Measurements from ENCODE around the gene ZFAND3. TPM values are rescaled to one million over a fixed set of nuclear protein-coding genes. Genes with fewer than 3 reads are reported as not detected.

The ZFAND3 gene
- total and polyA plus RNA-seq, 2 experiments from 2014 or later, result 16.9 to 28.2 TPM

- Histone ChIP-seq H3K27ac (ENCODE audit: low read depth) (no peak overlapping the region), H3K4me1 (ENCODE audit: insufficient read depth) (peaks cover 25% of the 10 kb centered on the region), H3K27me3 (ENCODE audit: insufficient read depth) (no peaks in the 10 kb centered on the region), H3K36me3 (ENCODE audit: insufficient read depth) (no peaks in the 10 kb centered on the region), H4K20me1 (replicated peaks; ENCODE audit: insufficient read depth) (no peaks in the 10 kb centered on the region), H3K9me2 (ENCODE audit: insufficient read depth) (no peaks in the 10 kb centered on the region), H3K4me2 (no peak overlapping the region), H3F3A (replicated peaks; ENCODE audit: low read depth) (no peaks in the 10 kb centered on the region), H3K4me3 (no peak overlapping the region), H3K79me2 (replicated peaks; ENCODE audit: insufficient read depth) (no peaks in the 10 kb centered on the region), H2AFZ (no peak overlapping the region)
- no peak overlapping the region for H3K27ac Mint-ChIP-seq
- ATAC-seq (no peak), DNase-seq (ENCODE audit: low spot score) (no peak)
- no peaks in the 10 kb centered on the region for H3K36me3 Mint-ChIP-seq (ENCODE audit: low read depth)
- H3K27me3 Mint-ChIP-seq (ENCODE audit: insufficient read depth, low read depth, poor library complexity), result no peaks in the 10 kb centered on the region
- no peak for TF ChIP-seq ETS1 (IDR thresholded peaks at IDR 0.05)
- TF ChIP-seq ZNF331 (CRISPR knock-in tag; IDR thresholded peaks at IDR 0.05; ENCODE audit: low read depth), result no peak
- no peaks in the 10 kb centered on the region for H3K9me3 Mint-ChIP-seq
- H3K4me1 Mint-ChIP-seq, result peaks cover 35% of the 10 kb centered on the region
- no peak overlapping the region for H3K4me3 Mint-ChIP-seq
Observed at GRCh38 chr6:38195113-38195635, 375.6 kb downstream of the ZFAND3 start.

- no peak overlapping the region for H3K27ac Mint-ChIP-seq
- no peak overlapping the region for H3K4me3 Mint-ChIP-seq
Observed at GRCh38 chr6:38198219-38198618, 378.7 kb downstream of the ZFAND3 start.

More at GRCh38 chr6:38198219-38198618, 378.7 kb downstream of the ZFAND3 start:
- no peak overlapping the region for H3K4me2 ChIP-seq
- no peaks in the 10 kb centered on the region for H3K9me2 ChIP-seq (ENCODE audit: insufficient read depth)
- Mint-ChIP-seq H3K27me3 (ENCODE audit: insufficient read depth, low read depth, poor library complexity) (no peaks in the 10 kb centered on the region), H3K9me3 (no peaks in the 10 kb centered on the region), H3K4me1 (peaks cover 15% of the 10 kb centered on the region), H3K36me3 (ENCODE audit: low read depth) (no peaks in the 10 kb centered on the region)
- TF ChIP-seq CREB1 (CRISPR knock-in tag; IDR thresholded peaks at IDR 0.05; ENCODE audit: low read depth) (no peak), REST (IDR thresholded peaks at IDR 0.05; ENCODE audit: unreplicated experiment) (no peak), NANOG (IDR thresholded peaks at IDR 0.05; ENCODE audit: borderline replicate concordance) (no peak), ZNF114 (CRISPR knock-in tag; IDR thresholded peaks at IDR 0.05) (no peak), ETS1 (IDR thresholded peaks at IDR 0.05) (no peak), STAT1 (IDR thresholded peaks at IDR 0.05; ENCODE audit: unreplicated experiment) (no peak), JUNB (IDR thresholded peaks at IDR 0.05; ENCODE audit: unreplicated experiment) (no peak), ZNF331 (CRISPR knock-in tag; IDR thresholded peaks at IDR 0.05; ENCODE audit: low read depth) (no peak)
- no peaks in the 10 kb centered on the region for H3K79me2 ChIP-seq (replicated peaks; ENCODE audit: insufficient read depth)
- no peaks in the 10 kb centered on the region for H3K36me3 ChIP-seq (ENCODE audit: insufficient read depth)
- H3K4me3 ChIP-seq, result no peak overlapping the region
- peaks cover 10% of the 10 kb centered on the region for H3K4me1 ChIP-seq (ENCODE audit: insufficient read depth)
- H2AFZ ChIP-seq, result no peak overlapping the region
- no peaks in the 10 kb centered on the region for H4K20me1 ChIP-seq (replicated peaks; ENCODE audit: insufficient read depth)
- no peaks in the 10 kb centered on the region for H3K27me3 ChIP-seq (ENCODE audit: insufficient read depth)
- no peak for DNase-seq (ENCODE audit: low spot score)
- no peak for ATAC-seq
- no peak overlapping the region for H3K27ac ChIP-seq (ENCODE audit: low read depth)
- H3F3A ChIP-seq (replicated peaks; ENCODE audit: low read depth), result no peaks in the 10 kb centered on the region

Small RNA genes lying within 50 kb of the gene (small RNA-seq; reads per million reads assigned to genes)
- not detected for gene RN7SL285P (ENCODE audit: low replicate concordance)
- not detected for gene RNU1-87P (ENCODE audit: low replicate concordance)

Other genes starting within 250 kb of the ZFAND3 start
- 0.42 and 0.74 TPM in 2 replicates for gene MDGA1, start 121.8 kb upstream of the ZFAND3 start, total RNA-seq (2014; rRNA removed; shearing (Covaris generic))
- 0.26 and 1.1 TPM in 2 replicates for gene MDGA1, start 121.8 kb upstream of the ZFAND3 start, polyA plus RNA-seq (2016; fragmentation: Nextera tagmentation; extraction: Ambion mirVana)

Measured in GM23338 (cell line).